AG04449 (cell line): Measurements from ENCODE around the gene MMAB.
A peak's percentile ranks its signal among the peaks of the same experiment; 100 is the strongest.

ENCODE experiments used
- CTCF ChIA-PET: fragments of 350-600 bp; formaldehyde crosslinking; extraction: SDS; loops from one replicate; lab custom pipeline; 2021; ENCODE audit warnings: antibody characterized with exemption; lab: Yijun Ruan, JAX
- POLR2A ChIA-PET: fragments of 400-600, 350-600 bp; formaldehyde crosslinking; extraction: SDS; loops from one replicate; lab custom pipeline; 2020; ENCODE audit warnings: antibody characterized with exemption, inconsistent platforms; lab: Yijun Ruan, JAX
- DNase-seq: peaks from one replicate; pipeline ENCODE4 v3.0.0-alpha.2; 2010; ENCODE audit warnings: low read depth, low spot score
- H3K4me3 ChIP-seq: 2 replicates; pipeline ENCODE4 v1.5.1; 2011; ENCODE audit warnings: low read depth, mild to moderate bottlenecking, control low read depth, low read length
- TF ChIP-seq, protein P1 (sequence below): IDR thresholded peaks from one replicate; pipeline ENCODE4 v1.5.1; 2011; ENCODE audit warnings: mild to moderate bottlenecking, moderate library complexity, low read length, control low read depth, inconsistent platforms; ENCODE audit not compliant: insufficient read depth; ENCODE audit errors: missing control alignments

MMAB gene

DNA sequence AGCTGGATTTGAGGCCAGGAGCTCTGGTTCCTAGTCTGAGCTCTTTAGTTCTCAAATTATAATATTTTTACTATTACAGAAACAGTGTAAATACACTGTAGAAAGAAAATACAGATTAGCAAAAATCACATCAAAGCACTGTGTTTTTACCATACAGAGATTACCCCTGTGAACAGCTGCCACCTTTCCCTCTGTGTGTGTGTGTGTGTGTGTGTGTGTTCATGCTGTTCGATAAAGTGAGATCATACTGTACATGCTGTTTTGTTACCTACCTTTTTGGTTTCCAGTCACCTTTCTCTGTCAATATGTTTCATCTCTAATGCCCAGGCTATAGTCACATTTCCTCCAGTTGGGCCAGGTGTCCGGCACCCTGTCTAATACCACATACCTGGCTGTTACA is 27.2 kb upstream of the MMAB start:
- H3K4me3 ChIP-seq: no peak overlapping the region
- TF ChIP-seq, protein P1, sequence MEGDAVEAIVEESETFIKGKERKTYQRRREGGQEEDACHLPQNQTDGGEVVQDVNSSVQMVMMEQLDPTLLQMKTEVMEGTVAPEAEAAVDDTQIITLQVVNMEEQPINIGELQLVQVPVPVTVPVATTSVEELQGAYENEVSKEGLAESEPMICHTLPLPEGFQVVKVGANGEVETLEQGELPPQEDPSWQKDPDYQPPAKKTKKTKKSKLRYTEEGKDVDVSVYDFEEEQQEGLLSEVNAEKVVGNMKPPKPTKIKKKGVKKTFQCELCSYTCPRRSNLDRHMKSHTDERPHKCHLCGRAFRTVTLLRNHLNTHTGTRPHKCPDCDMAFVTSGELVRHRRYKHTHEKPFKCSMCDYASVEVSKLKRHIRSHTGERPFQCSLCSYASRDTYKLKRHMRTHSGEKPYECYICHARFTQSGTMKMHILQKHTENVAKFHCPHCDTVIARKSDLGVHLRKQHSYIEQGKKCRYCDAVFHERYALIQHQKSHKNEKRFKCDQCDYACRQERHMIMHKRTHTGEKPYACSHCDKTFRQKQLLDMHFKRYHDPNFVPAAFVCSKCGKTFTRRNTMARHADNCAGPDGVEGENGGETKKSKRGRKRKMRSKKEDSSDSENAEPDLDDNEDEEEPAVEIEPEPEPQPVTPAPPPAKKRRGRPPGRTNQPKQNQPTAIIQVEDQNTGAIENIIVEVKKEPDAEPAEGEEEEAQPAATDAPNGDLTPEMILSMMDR: no peak
- no peak for DNase-seq
- ChIA-PET POLR2A (no interaction called here), CTCF (interaction anchor here (2.6 to 14.0 kb wide), 4 partner anchors 10 to 245 kb away, joined by 10 to 241 read pairs (median 50); no protein-coding TSS in a partner anchor)

DNA sequence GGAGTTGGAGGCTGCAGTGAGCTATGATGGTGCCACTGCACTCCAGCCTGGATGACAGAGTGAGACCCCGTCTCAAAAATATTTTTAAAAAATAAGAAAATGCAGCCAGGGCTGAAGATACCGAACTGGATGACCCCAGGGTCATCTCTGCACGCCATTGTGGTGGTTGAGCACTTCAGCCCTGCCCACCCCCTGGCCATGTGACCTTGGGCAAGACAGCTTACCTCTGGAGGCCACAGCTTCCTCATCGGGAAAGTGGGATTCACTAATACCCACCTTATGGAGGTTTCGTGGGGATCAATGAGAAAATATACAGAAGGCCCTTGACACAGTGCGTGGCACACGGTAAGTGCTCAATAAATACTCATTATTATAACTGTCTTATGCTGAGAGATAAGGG is 25.8 kb upstream of the MMAB start:
- TF ChIP-seq, protein P1: no peak
- POLR2A ChIA-PET: no interaction called here
- CTCF ChIA-PET: interaction anchor here (0.8 to 14.0 kb wide), 16 partner anchors 8 to 246 kb away, joined by 3 to 241 read pairs (median 6); partner anchors contain the start of gene FAM222A

DNA sequence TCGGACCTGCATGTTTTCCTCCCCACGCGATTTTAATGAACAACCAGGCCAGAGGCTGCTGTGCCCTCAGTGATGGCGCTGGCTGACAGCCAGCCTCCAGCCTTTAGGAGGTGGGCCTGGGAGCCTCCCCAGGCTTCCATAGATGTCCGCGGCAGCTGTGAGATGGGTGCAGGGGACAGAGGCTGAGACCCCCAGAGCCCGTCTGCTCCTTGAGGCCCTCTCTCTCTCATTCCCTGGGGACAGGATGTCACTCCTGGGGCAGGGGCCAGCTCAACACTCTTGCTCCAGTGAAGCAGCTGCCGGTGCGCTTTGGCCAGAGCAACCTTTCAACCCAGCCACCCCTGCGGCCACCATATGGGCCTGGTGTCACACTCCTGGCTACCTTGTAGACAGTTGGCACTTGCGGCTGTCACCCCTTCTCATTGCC is 25.1 kb upstream of the MMAB start:
- TF ChIP-seq, protein P1: no peak
- DNase-seq: no peak
- POLR2A ChIA-PET: no interaction called here
- H3K4me3 ChIP-seq: no peak overlapping the region
- CTCF ChIA-PET: interaction anchor here (0.6 to 14.0 kb wide), 49 partner anchors 9 to 270 kb away, joined by 3 to 241 read pairs (median 5); partner anchors contain the start of genes FAM222A, MMAB and MVK

More for the DNA sequence above, 25.8 kb upstream of the MMAB start:
- DNase-seq: no peak
- no peak overlapping the region for H3K4me3 ChIP-seq

DNA sequence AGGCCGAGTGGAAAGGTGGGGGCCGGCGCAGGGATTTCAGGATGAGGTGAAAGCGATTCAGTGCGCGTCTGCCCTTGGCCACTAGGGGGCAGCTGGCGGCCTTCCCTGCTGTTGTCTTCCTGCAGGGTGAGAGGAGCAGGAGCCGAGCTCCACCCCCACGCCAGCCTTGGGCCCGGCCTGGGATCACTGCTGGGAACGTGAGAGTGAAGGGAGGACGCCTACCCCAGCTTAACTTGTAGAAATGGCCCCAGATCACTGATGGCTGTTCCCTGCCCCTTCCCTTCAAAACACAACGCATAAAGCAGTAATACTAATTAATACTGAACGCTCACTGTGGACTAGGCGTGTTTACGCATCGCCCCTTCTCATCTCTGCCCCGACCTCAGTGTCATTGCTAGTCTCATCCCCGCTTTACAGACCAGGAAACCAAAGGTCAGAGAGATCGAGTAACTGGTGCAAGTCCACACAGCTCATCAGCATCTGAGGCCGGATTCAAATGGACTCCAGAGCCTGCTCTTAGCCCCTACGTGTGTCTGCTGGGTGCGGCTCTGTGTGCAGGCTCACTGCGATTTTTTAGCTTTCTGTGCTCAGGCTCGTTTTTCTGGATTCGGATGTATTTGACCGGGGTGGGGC is 24.6 kb upstream of the MMAB start:
- TF ChIP-seq, protein P1: peak; percentile 97
- CTCF ChIA-PET: interaction anchor here (0.6 to 14.0 kb wide), 66 partner anchors 7 to 284 kb away, joined by 3 to 241 read pairs (median 4); partner anchors contain the start of genes FAM222A, MMAB and MVK
- H3K4me3 ChIP-seq: no peak overlapping the region; the same call in 1 of the 2 replicates
- DNase-seq: peak; percentile 7
- POLR2A ChIA-PET: no interaction called here

DNA sequence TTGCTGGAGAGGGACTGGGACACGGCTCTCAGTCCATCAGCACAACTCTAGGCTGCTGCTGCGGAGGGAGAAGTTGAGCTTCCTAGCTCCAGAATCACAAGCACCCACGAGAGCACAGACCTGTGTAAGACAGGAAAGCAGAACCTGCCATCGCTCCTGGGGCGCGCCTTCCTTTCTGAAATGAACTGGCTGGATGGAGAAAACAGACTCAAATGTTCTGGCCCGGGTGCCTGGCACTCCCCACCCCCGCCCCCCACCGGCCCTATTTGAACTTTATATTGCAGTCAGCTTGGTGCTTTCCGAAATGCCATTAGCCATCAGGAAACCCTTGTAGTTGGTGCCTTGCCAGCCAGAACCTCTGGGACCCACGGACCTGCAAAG is 24.1 kb upstream of the MMAB start:
- TF ChIP-seq, protein P1: no peak
- ChIA-PET POLR2A (no interaction called here), CTCF (interaction anchor here (0.7 to 14.0 kb wide), 62 partner anchors 8 to 285 kb away, joined by 3 to 241 read pairs (median 5); partner anchors contain the start of genes FAM222A, MMAB and MVK)
- DNase-seq: no peak
- H3K4me3 ChIP-seq: no peak overlapping the region; the same call in 1 of the 2 replicates
